CD4-positive, alpha-beta T cell (primary cell): ENCODE measurements around the gene PFKFB3. TPM values are rescaled to one million over a fixed set of nuclear protein-coding genes. Genes with fewer than 3 reads are reported as not detected.

Experiments used
- ATAC-seq: fragments of 200-7000 bp; cut with Tn5 transposase; one replicate; pipeline ENCODE4 v1.10.0; 2022; ENCODE audit warnings: mild to moderate bottlenecking; ENCODE audit not compliant: poor library complexity
- CTCF ChIA-PET: fragments of 350-600 bp; sonication (Branson Sonifier 250); formaldehyde crosslinking; loops from one replicate; lab custom pipeline; 2021; ENCODE audit warnings: antibody characterized with exemption, inconsistent platforms; lab: Charles Lee
- POLR2A ChIA-PET: fragments of 350-600 bp; sonication (Branson Sonifier 250); formaldehyde crosslinking; loops from one replicate; lab custom pipeline; 2021; ENCODE audit warnings: antibody characterized with exemption, inconsistent platforms; lab: Charles Lee
- DNase-seq, 14 experiments: peaks; one replicate each; pipeline ENCODE4 v3.0.0-alpha.2; 2013 to 2020; ENCODE audit warnings: mixed read lengths in 2 of 14
- H3K27ac ChIP-seq, 2 donors: one replicate each; pipeline versions ENCODE4 v1.5.1 to v1.7.0; 2013; ENCODE audit warnings: low read length in 2 of 2, low read depth in 1 of 2, mild to moderate bottlenecking in 1 of 2
- H3K27me3 ChIP-seq, 2 experiments: 1 replicate in 1 of 2; 2 replicates in 1 of 2; pipeline versions ENCODE4 v1.6.1 to v1.7.0; 2013; ENCODE audit warnings: low read length in 2 of 2, control low read depth in 1 of 2, mild to moderate bottlenecking in 1 of 2, moderate library complexity in 1 of 2; ENCODE audit not compliant: insufficient read depth in 2 of 2, control insufficient read depth in 1 of 2
- H3K36me3 ChIP-seq: one replicate; pipeline ENCODE4 v1.6.1; 2013; ENCODE audit warnings: low read length, control low read depth; ENCODE audit not compliant: insufficient read depth
- H3K4me1 ChIP-seq: one replicate; pipeline ENCODE4 v1.6.1; 2013; ENCODE audit warnings: low read length, control low read depth; ENCODE audit not compliant: insufficient read depth
- H3K4me3 ChIP-seq: one replicate; pipeline ENCODE4 v1.5.1; 2013; ENCODE audit warnings: mild to moderate bottlenecking, low read length, moderate library complexity
- H3K9me3 ChIP-seq, 2 experiments: 1 replicate in 1 of 2; 2 replicates in 1 of 2; pipeline versions ENCODE4 v1.6.1 to v1.7.0; 2013; ENCODE audit warnings: low read length in 2 of 2, mild to moderate bottlenecking in 2 of 2, control low read depth in 1 of 2, moderate library complexity in 1 of 2; ENCODE audit not compliant: control insufficient read depth in 1 of 2, insufficient read depth in 1 of 2
- H3K27ac Mint-ChIP-seq: one replicate; pipeline ENCODE4 v1.8.0; 2020; ENCODE audit warnings: mixed read lengths
- H3K27me3 Mint-ChIP-seq: one replicate; pipeline ENCODE4 v1.8.0; 2021; ENCODE audit warnings: mixed read lengths
- H3K36me3 Mint-ChIP-seq: one replicate; pipeline ENCODE4 v1.8.0; 2021; ENCODE audit warnings: low read depth, mixed read lengths
- H3K4me1 Mint-ChIP-seq: one replicate; pipeline ENCODE4 v1.8.0; 2021; ENCODE audit warnings: low read depth, mixed read lengths
- H3K4me3 Mint-ChIP-seq: one replicate; pipeline ENCODE4 v1.8.0; 2020; ENCODE audit warnings: mild to moderate bottlenecking, mixed read lengths
- H3K9me3 Mint-ChIP-seq: one replicate; pipeline ENCODE4 v1.8.0; 2020; ENCODE audit warnings: mixed read lengths
- intact Hi-C, 2 experiments: fragments of 100-400 bp; cut with DNase I in 1 of 2; cut with micrococcal nuclease in 1 of 2; formaldehyde crosslinking; loops; one replicate each; pipeline versions ENCODE4 v1.15.1 to v1.9.0; 2023 to 2025; cut with DNase I, micrococcal nuclease
- polyA plus RNA-seq, 2 donors: library from polyadenylated mRNA; unstranded; fragments of 120-200 nt; gene quantifications; one replicate each; pipeline ENCODE4 v1.2.1, GENCODE V29; 2013
- total RNA-seq, 174 experiments: library from RNA in 2 of 174; stranded (reverse) in 2 of 174; gene quantifications; one replicate each; pipeline ENCODE4 v1.2.3 and lab custom pipeline; 2021 to 2026
- TF ChIP-seq, protein P1 (sequence below): fragments of 200-600 bp; IDR thresholded peaks from one replicate; pipeline ENCODE4 v1.8.0; 2022; ENCODE audit warnings: antibody characterized with exemption, mild to moderate bottlenecking

Gene PFKFB3
- total RNA-seq (100 to 1,000 TPM; 142 to 145 TPM), total RNA-seq (lab: John Stamatoyannopoulos, UW) (41.9 to 638 (median 173) reads per million in 172 experiments)
- 16.7 TPM for polyA plus RNA-seq (2013, experiment 1 of 2)
- 22.1 TPM for polyA plus RNA-seq (2013, experiment 2 of 2)

DNA sequence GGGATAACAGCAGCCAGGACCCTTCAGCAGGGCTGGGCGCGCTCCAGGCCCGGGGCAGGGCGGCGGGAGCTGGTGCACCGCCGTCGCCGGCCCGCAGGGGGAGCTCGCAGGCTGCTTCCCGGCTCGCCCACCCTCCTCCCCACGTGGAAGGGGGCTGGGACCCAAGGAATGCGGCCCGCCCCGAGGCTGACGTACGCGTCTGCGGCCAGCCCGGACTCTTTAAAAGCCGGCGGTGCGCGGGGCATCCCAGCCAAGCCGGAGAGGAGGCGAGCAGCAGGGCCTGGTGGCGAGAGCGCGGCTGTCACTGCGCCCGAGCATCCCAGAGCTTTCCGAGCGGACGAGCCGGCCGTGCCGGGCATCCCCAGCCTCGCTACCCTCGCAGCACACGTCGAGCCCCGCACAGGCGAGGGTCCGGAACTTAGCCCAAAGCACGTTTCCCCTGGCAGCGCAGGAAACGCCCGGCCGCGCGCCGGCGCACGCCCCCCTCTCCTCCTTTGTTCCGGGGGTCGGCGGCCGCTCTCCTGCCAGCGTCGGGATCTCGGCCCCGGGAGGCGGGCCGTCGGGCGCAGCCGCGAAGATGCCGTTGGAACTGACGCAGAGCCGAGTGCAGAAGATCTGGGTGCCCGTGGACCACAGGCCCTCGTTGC is at the start of gene PFKFB3:
PFKFB3 (plus strand) TSS at position 249 of the 647 bp plus-strand sequence; CDS start at position 578, 329 bp downstream.
- Histone ChIP-seq H3K27ac (peak within 1 kb of the TSS; percentile 22 to 56), H3K9me3 (no peaks in the 10 kb centered on the region), H3K4me3 (peak within 1 kb of the TSS; percentile 67), H3K4me1 (peaks cover 39% of the 10 kb centered on the region), H3K27me3 (no peaks in the 10 kb centered on the region), H3K36me3 (no peaks in the 10 kb centered on the region)
- intact Hi-C loops = loop anchor here (1.0 to 10.0 kb wide), 8 partner anchors 30 to 464 kb away; no protein-coding TSS in a partner anchor
- ChIA-PET CTCF (interaction anchor here (0.6 to 5.5 kb wide), 40 partner anchors 10 to 235 kb away, joined by 3 to 93 read pairs (median 4); no protein-coding TSS in a partner anchor), POLR2A (interaction anchor here (0.7 to 6.8 kb wide), 23 partner anchors 21 to 375 kb away, joined by 3 to 86 read pairs (median 4); no protein-coding TSS in a partner anchor)
- Mint-ChIP-seq H3K27ac (peak within 1 kb of the TSS; percentile 94), H3K4me1 (peaks cover 42% of the 10 kb centered on the region), H3K27me3 (no peaks in the 10 kb centered on the region), H3K36me3 (peaks cover 13% of the 10 kb centered on the region), H3K9me3 (no peaks in the 10 kb centered on the region), H3K4me3 (peak within 1 kb of the TSS; percentile 99)
- peak; percentile 54 for ATAC-seq
- DNase-seq = peak; percentile 79 to 95 (median 91)
- TF ChIP-seq, protein P1, sequence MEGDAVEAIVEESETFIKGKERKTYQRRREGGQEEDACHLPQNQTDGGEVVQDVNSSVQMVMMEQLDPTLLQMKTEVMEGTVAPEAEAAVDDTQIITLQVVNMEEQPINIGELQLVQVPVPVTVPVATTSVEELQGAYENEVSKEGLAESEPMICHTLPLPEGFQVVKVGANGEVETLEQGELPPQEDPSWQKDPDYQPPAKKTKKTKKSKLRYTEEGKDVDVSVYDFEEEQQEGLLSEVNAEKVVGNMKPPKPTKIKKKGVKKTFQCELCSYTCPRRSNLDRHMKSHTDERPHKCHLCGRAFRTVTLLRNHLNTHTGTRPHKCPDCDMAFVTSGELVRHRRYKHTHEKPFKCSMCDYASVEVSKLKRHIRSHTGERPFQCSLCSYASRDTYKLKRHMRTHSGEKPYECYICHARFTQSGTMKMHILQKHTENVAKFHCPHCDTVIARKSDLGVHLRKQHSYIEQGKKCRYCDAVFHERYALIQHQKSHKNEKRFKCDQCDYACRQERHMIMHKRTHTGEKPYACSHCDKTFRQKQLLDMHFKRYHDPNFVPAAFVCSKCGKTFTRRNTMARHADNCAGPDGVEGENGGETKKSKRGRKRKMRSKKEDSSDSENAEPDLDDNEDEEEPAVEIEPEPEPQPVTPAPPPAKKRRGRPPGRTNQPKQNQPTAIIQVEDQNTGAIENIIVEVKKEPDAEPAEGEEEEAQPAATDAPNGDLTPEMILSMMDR = peak; percentile 94

DNA sequence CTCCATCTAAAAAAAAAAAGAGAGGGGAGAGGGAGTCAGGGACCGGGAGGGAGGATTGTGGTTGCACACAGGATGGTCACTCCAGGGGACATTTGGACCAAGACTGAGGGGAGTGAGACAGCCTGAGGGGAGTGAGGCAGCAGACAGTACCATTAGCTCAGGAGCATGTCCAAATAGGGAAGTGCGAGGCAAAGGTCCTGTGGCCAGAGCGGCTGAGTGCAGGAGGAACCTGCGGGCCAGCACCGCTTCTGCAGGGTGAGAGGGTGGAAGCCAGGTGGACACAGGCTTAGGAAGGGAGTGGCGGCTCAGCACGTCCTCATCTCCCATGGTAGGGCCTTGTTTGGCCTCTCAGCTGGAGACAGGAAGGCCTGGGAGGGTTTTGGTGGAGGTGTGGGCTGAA is 48.9 kb upstream of the PFKFB3 start:
- H3K27ac Mint-ChIP-seq = no peak overlapping the region
- H3K9me3 Mint-ChIP-seq = no peaks in the 10 kb centered on the region
- Histone ChIP-seq H3K27ac (no peak overlapping the region), H3K4me1 (peaks cover 34% of the 10 kb centered on the region), H3K4me3 (no peak overlapping the region), H3K9me3 (no peaks in the 10 kb centered on the region), H3K36me3 (no peaks in the 10 kb centered on the region), H3K27me3 (no peaks in the 10 kb centered on the region)
- H3K4me1 Mint-ChIP-seq = peaks cover 38% of the 10 kb centered on the region
- ChIA-PET POLR2A (interaction anchor here (2.2 kb wide), 1 partner anchor 10 kb away, joined by 8 read pairs; no protein-coding TSS in a partner anchor), CTCF (no interaction called here)
- H3K36me3 Mint-ChIP-seq = peaks cover 9% of the 10 kb centered on the region
- DNase-seq (no peak), ATAC-seq (no peak)
- no peak overlapping the region for H3K4me3 Mint-ChIP-seq
- TF ChIP-seq, protein P1 = no peak
- H3K27me3 Mint-ChIP-seq = no peaks in the 10 kb centered on the region
- intact Hi-C loops = loop anchor here in 1 of 2 experiments (2.0 kb wide), 1 partner anchor 45 kb away; no protein-coding TSS in a partner anchor

DNA sequence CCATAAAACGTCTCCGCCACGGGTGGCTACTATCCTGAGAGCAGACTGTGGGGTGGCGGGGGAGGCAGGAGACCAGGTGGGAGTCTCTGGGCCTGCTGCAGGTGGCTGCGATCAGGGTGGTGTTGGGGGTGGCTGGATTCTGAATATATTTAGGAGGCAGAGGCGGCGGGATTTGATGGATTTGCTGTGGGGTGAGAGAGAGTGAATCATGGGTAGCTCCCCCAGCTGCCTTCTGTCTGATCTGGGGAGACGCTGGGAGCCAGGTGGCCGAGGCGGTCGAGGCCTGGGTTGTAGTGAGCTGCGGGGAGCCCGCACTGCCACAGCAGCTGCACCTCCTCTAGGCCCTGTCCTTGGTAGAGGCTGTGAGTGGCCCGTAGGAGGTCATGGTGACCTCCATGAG is 48.2 kb upstream of the PFKFB3 start:
- H3K27me3 ChIP-seq = no peaks in the 10 kb centered on the region
- no peak overlapping the region for H3K4me3 ChIP-seq
- peaks cover 32% of the 10 kb centered on the region for H3K4me1 Mint-ChIP-seq
- H3K9me3 Mint-ChIP-seq = no peaks in the 10 kb centered on the region
- TF ChIP-seq, protein P1 = no peak
- DNase-seq (no peak), ATAC-seq (no peak)
- no peaks in the 10 kb centered on the region for H3K9me3 ChIP-seq
- H3K4me1 ChIP-seq = peaks cover 30% of the 10 kb centered on the region
- no peaks in the 10 kb centered on the region for H3K27me3 Mint-ChIP-seq
- intact Hi-C loops = no loop called here
- H3K27ac Mint-ChIP-seq = no peak overlapping the region
- no peaks in the 10 kb centered on the region for H3K36me3 ChIP-seq
- POLR2A ChIA-PET = interaction anchor here (2.2 kb wide), 1 partner anchor 9 kb away, joined by 8 read pairs; no protein-coding TSS in a partner anchor
- CTCF ChIA-PET = no interaction called here
- no peak overlapping the region for H3K4me3 Mint-ChIP-seq
- H3K36me3 Mint-ChIP-seq = peaks cover 9% of the 10 kb centered on the region
- H3K27ac ChIP-seq = no peak overlapping the region
